ENCODE results near the gene FILIP1L. TPM values are rescaled to one million over a fixed set of nuclear protein-coding genes. Genes with fewer than 3 reads are reported as not detected.
A peak's percentile ranks its signal among the peaks of the same experiment; 100 is the strongest.

The FILIP1L gene
- total and polyA plus RNA-seq, 2 of the 8 experiments (the other 6 are each of a cell fraction or from before 2014, with no cell fraction given): 0.06 to 0.09 TPM

DNA sequence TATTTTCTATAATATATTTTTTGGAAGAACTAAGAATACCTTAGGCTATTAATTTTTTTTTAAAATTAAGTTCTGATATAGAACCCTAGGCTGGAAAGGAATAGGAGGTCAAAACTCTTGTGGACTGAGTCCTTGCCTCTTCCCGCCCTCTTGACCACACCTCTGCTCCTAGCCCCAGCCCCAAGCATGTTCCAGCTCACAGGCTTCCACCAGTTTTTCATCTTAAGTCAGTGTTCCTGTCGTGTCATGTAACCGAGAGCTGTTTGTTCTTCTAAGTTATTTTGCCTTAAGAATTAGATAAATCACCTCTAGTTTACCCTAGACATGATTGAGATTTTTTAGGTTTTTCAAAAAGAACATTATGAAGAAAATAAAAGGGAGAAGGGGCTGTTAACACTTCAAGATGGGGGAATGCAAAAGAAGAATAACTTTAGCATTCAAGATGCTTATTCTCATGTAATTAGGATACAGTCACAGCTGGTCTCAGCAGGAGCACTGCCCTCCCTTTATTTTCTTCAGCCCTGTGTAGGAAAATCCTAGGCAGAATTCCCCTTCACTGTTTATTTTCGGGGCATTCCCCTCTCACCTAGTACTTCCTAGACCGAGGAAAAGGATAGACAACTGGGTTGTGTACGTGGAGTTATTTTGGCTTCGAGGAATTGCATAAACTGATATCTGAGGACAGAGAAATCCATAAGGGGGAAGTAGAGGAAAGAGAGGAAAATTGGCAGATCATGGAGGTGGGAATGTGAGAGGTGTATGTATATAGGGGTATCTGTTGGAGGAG lies 186.4 kb downstream of the FILIP1L start (continued):
- TF ChIP-seq TBP (IDR thresholded peaks at IDR 0.05; ENCODE audit: low read depth, low read length): no peak
- no peak for TF ChIP-seq EZH2 (IDR thresholded peaks at IDR 0.05; ENCODE audit: low read depth, low read length, severe bottlenecking)
- no peak for TF ChIP-seq BRCA1 (IDR thresholded peaks at IDR 0.05; ENCODE audit: low read depth, low read length)
- TF ChIP-seq, protein P1, sequence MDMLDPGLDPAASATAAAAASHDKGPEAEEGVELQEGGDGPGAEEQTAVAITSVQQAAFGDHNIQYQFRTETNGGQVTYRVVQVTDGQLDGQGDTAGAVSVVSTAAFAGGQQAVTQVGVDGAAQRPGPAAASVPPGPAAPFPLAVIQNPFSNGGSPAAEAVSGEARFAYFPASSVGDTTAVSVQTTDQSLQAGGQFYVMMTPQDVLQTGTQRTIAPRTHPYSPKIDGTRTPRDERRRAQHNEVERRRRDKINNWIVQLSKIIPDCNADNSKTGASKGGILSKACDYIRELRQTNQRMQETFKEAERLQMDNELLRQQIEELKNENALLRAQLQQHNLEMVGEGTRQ (IDR thresholded peaks at IDR 0.05; ENCODE audit: low read length): no peak
- no peak for TF ChIP-seq SIN3A (conservative IDR thresholded peaks at IDR 0.05 in 1 of 2, IDR thresholded peaks at IDR 0.05 in 1 of 2; ENCODE audit: low read depth in 1 of 2, low read length in 2 of 2)
- TF ChIP-seq JUN (IDR thresholded peaks at IDR 0.05; ENCODE audit: low read depth, low read length): no peak
- no peak for TF ChIP-seq SUZ12 (IDR thresholded peaks at IDR 0.05; ENCODE audit: low read length)
- 0 out of 4 replicates have a peak, but pooled peaks of 1 of the 2 experiments have one; percentile 56 for TF ChIP-seq HDAC2 (IDR thresholded peaks at IDR 0.05; ENCODE audit: borderline replicate concordance in 1 of 2, low read depth in 2 of 2, low read length in 2 of 2)
- TF ChIP-seq BACH1 (IDR thresholded peaks at IDR 0.05; ENCODE audit: low read length): no peak
- no peak for TF ChIP-seq EGR1 (IDR thresholded peaks at IDR 0.05; ENCODE audit: borderline replicate concordance, low read depth, low read length)
- no peak for TF ChIP-seq SIX5 (IDR thresholded peaks at IDR 0.05; ENCODE audit: low read depth, low read length)
- no peak for TF ChIP-seq FOSL1 (IDR thresholded peaks at IDR 0.05; ENCODE audit: insufficient read depth, low read depth, low read length)
- no peak for TF ChIP-seq RFX5 (IDR thresholded peaks at IDR 0.05; ENCODE audit: borderline replicate concordance, low read depth, low read length)
- TF ChIP-seq SAP30 (IDR thresholded peaks at IDR 0.05; ENCODE audit: insufficient read depth, insufficient replicate concordance, low read length): no peak
- no peak for TF ChIP-seq KDM4A (IDR thresholded peaks at IDR 0.05; ENCODE audit: low read depth, low read length, severe bottlenecking)
- no peak for TF ChIP-seq SP2 (IDR thresholded peaks at IDR 0.05; ENCODE audit: low read length)
- TF ChIP-seq CREB1 (IDR thresholded peaks at IDR 0.05): no peak
- TF ChIP-seq, protein P2, sequence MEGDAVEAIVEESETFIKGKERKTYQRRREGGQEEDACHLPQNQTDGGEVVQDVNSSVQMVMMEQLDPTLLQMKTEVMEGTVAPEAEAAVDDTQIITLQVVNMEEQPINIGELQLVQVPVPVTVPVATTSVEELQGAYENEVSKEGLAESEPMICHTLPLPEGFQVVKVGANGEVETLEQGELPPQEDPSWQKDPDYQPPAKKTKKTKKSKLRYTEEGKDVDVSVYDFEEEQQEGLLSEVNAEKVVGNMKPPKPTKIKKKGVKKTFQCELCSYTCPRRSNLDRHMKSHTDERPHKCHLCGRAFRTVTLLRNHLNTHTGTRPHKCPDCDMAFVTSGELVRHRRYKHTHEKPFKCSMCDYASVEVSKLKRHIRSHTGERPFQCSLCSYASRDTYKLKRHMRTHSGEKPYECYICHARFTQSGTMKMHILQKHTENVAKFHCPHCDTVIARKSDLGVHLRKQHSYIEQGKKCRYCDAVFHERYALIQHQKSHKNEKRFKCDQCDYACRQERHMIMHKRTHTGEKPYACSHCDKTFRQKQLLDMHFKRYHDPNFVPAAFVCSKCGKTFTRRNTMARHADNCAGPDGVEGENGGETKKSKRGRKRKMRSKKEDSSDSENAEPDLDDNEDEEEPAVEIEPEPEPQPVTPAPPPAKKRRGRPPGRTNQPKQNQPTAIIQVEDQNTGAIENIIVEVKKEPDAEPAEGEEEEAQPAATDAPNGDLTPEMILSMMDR (IDR thresholded peaks at IDR 0.05; ENCODE audit: control extremely low read depth in 1 of 3, insufficient read depth in 1 of 3, low read depth in 1 of 3, low read length in 3 of 3): no peak
- no peak for TF ChIP-seq TAF1 (IDR thresholded peaks at IDR 0.05; ENCODE audit: low read depth, low read length)
- no peak for TF ChIP-seq JUND (IDR thresholded peaks at IDR 0.05; ENCODE audit: low read length)

Data from H1 (cell line).